SKM-1 (cell line): ENCODE results near the gene MAG.

Experiments used
- DNase-seq: peaks from one replicate; lab custom pipeline; 2025; ENCODE audit not compliant: unreplicated experiment; lab: John Stamatoyannopoulos, UW

The MAG gene

GRCh38 chr19:35315883-35316282 lies 23.9 kb downstream of the MAG start:
- DNase-seq, result no peak

GRCh38 chr19:35316560-35316959 lies 24.6 kb downstream of the MAG start:
- no peak for DNase-seq

GRCh38 chr19:35317464-35318043 lies 25.6 kb downstream of the MAG start:
- DNase-seq, result no peak

GRCh38 chr19:35318679-35319448 lies 26.9 kb downstream of the MAG start:
- no peak for DNase-seq

GRCh38 chr19:35320065-35320713 lies 28.2 kb downstream of the MAG start:
- peak; percentile 26 for DNase-seq

GRCh38 chr19:35321291-35321690 lies 29.3 kb downstream of the MAG start:
- DNase-seq, result no peak

- no peak for DNase-seq
Measured at GRCh38 chr19:35322014-35322413, 30.1 kb downstream of the MAG start.

GRCh38 chr19:35327642-35328041 lies 35.7 kb downstream of the MAG start:
- no peak for DNase-seq

- peak; percentile 30 for DNase-seq
Measured at GRCh38 chr19:35328851-35329285, 36.9 kb downstream of the MAG start, which contains the start of gene CD22. CD22 (plus strand) TSS chr19:35329187; CDS start chr19:35332041, 2,854 bp downstream.

- no peak for DNase-seq
Measured at GRCh38 chr19:35329323-35329722, 37.4 kb downstream of the MAG start.

- DNase-seq, result no peak
Measured at GRCh38 chr19:35330475-35330874, 38.5 kb downstream of the MAG start.

GRCh38 chr19:35331551-35332214 lies 39.7 kb downstream of the MAG start:
- DNase-seq, result no peak

- no peak for DNase-seq
Measured at GRCh38 chr19:35332817-35333216, 40.9 kb downstream of the MAG start.

GRCh38 chr19:35334144-35334753 lies 42.3 kb downstream of the MAG start:
- DNase-seq, result no peak

GRCh38 chr19:35336166-35336955 lies 44.4 kb downstream of the MAG start:
- DNase-seq, result no peak

- no peak for DNase-seq
Measured at GRCh38 chr19:35337097-35337983, 45.4 kb downstream of the MAG start.

- DNase-seq, result no peak
Measured at GRCh38 chr19:35337984-35338296, 46.0 kb downstream of the MAG start.

- no peak for DNase-seq
Measured at GRCh38 chr19:35340431-35340830, 48.5 kb downstream of the MAG start.

- DNase-seq, result no peak
Measured at GRCh38 chr19:35341006-35341405, 49.0 kb downstream of the MAG start.
